ENCODE data around the gene CSMD2. TPM values are rescaled to one million over a fixed set of nuclear protein-coding genes. Genes with fewer than 3 reads are reported as not detected.

CSMD2 gene
- total RNA-seq, 1 donor from 2014 or later: 0.52 TPM

- Histone ChIP-seq H3K36me3 (ENCODE audit: control insufficient read depth in 3 of 3, insufficient read depth in 3 of 3, low read length in 3 of 3) (no peaks in the 10 kb centered on the region), H3K27ac (ENCODE audit: low read depth, low read length) (no peak overlapping the region), H3K4me1 (ENCODE audit: control insufficient read depth in 3 of 3, insufficient read depth in 3 of 3, low read length in 3 of 3) (no peaks in the 10 kb centered on the region), H3K9ac (ENCODE audit: low read depth in 1 of 3, low read length in 3 of 3) (no peak overlapping the region), H3K4me3 (ENCODE audit: low read length in 3 of 3) (no peak overlapping the region), H3K27me3 (ENCODE audit: control insufficient read depth in 3 of 3, insufficient read depth in 3 of 3, low read length in 3 of 3) (no peaks in the 10 kb centered on the region), H3K9me3 (ENCODE audit: control insufficient read depth in 3 of 3, low read length in 3 of 3) (no peaks in the 10 kb centered on the region)
Measured at GRCh38 chr1:33844166-33844565, 320.9 kb downstream of the CSMD2 start.

DNA sequence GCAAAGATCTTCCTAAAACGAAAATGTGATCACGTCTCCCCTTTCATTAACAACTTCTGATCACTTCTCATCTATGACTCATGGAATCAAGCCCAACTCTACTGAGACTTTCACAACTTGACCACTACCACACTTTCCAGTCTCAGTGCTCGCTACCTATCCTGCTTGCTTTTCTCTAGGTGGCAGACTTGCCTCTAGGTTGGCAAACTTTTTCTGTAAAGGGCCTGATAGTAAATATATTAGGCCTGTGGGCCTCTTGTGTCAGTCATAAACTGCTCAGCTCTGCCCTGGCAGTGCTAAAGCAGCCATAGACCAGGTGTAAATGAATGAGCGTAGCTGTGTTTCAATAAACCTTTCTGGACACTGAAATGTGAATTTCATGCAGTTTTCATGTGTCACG lies 322.7 kb downstream of the CSMD2 start:
- Histone ChIP-seq H3K27ac (ENCODE audit: low read depth, low read length) (no peak overlapping the region), H3K27me3 (ENCODE audit: control insufficient read depth in 3 of 3, insufficient read depth in 3 of 3, low read length in 3 of 3) (no peaks in the 10 kb centered on the region), H3K36me3 (ENCODE audit: control insufficient read depth in 3 of 3, insufficient read depth in 3 of 3, low read length in 3 of 3) (no peaks in the 10 kb centered on the region), H3K4me3 (ENCODE audit: low read length in 3 of 3) (no peak overlapping the region), H3K9ac (ENCODE audit: low read depth in 1 of 3, low read length in 3 of 3) (no peak overlapping the region), H3K9me3 (ENCODE audit: control insufficient read depth in 3 of 3, low read length in 3 of 3) (no peaks in the 10 kb centered on the region), H3K4me1 (ENCODE audit: control insufficient read depth in 3 of 3, insufficient read depth in 3 of 3, low read length in 3 of 3) (no peaks in the 10 kb centered on the region)

GRCh38 chr1:33841494-33841893 lies 323.5 kb downstream of the CSMD2 start:
- H3K9me3 ChIP-seq (ENCODE audit: control insufficient read depth in 3 of 3, low read length in 3 of 3): no peaks in the 10 kb centered on the region
- no peaks in the 10 kb centered on the region for H3K4me1 ChIP-seq (ENCODE audit: control insufficient read depth in 3 of 3, insufficient read depth in 3 of 3, low read length in 3 of 3)
- no peak overlapping the region for H3K4me3 ChIP-seq (ENCODE audit: low read length in 3 of 3)
- no peaks in the 10 kb centered on the region for H3K27me3 ChIP-seq (ENCODE audit: control insufficient read depth in 3 of 3, insufficient read depth in 3 of 3, low read length in 3 of 3)
- H3K36me3 ChIP-seq (ENCODE audit: control insufficient read depth in 3 of 3, insufficient read depth in 3 of 3, low read length in 3 of 3): no peaks in the 10 kb centered on the region
- H3K27ac ChIP-seq (ENCODE audit: low read depth, low read length): no peak overlapping the region
- no peak overlapping the region for H3K9ac ChIP-seq (ENCODE audit: low read depth in 1 of 3, low read length in 3 of 3)

- no peaks in the 10 kb centered on the region for H3K27me3 ChIP-seq (ENCODE audit: control insufficient read depth in 3 of 3, insufficient read depth in 3 of 3, low read length in 3 of 3)
- H3K36me3 ChIP-seq (ENCODE audit: control insufficient read depth in 3 of 3, insufficient read depth in 3 of 3, low read length in 3 of 3): no peaks in the 10 kb centered on the region
Measured at GRCh38 chr1:33837635-33838034, 327.4 kb downstream of the CSMD2 start.

GRCh38 chr1:33836911-33837310 lies 328.1 kb downstream of the CSMD2 start:
- H3K4me1 ChIP-seq (ENCODE audit: control insufficient read depth in 3 of 3, insufficient read depth in 3 of 3, low read length in 3 of 3): no peaks in the 10 kb centered on the region
- H3K9me3 ChIP-seq (ENCODE audit: control insufficient read depth in 3 of 3, low read length in 3 of 3): no peaks in the 10 kb centered on the region
- no peak overlapping the region for H3K4me3 ChIP-seq (ENCODE audit: low read length in 3 of 3)
- H3K27ac ChIP-seq (ENCODE audit: low read depth, low read length): no peak overlapping the region
- H3K9ac ChIP-seq (ENCODE audit: low read depth in 1 of 3, low read length in 3 of 3): no peak overlapping the region
- no peaks in the 10 kb centered on the region for H3K36me3 ChIP-seq (ENCODE audit: control insufficient read depth in 3 of 3, insufficient read depth in 3 of 3, low read length in 3 of 3)
- H3K27me3 ChIP-seq (ENCODE audit: control insufficient read depth in 3 of 3, insufficient read depth in 3 of 3, low read length in 3 of 3): no peaks in the 10 kb centered on the region

More at GRCh38 chr1:33837635-33838034, 327.4 kb downstream of the CSMD2 start:
- H3K27ac ChIP-seq (ENCODE audit: low read depth, low read length): no peak overlapping the region
- H3K9me3 ChIP-seq (ENCODE audit: control insufficient read depth in 3 of 3, low read length in 3 of 3): no peaks in the 10 kb centered on the region
- H3K4me3 ChIP-seq (ENCODE audit: low read length in 3 of 3): no peak overlapping the region
- H3K9ac ChIP-seq (ENCODE audit: low read depth in 1 of 3, low read length in 3 of 3): no peak overlapping the region
- H3K4me1 ChIP-seq (ENCODE audit: control insufficient read depth in 3 of 3, insufficient read depth in 3 of 3, low read length in 3 of 3): no peaks in the 10 kb centered on the region

GRCh38 chr1:33828654-33829053 lies 336.4 kb downstream of the CSMD2 start:
- Histone ChIP-seq H3K27me3 (ENCODE audit: control insufficient read depth in 3 of 3, insufficient read depth in 3 of 3, low read length in 3 of 3) (peaks cover 0 to 4% (median 0%) of the 10 kb centered on the region in 3 donors), H3K9ac (ENCODE audit: low read depth in 1 of 3, low read length in 3 of 3) (no peak overlapping the region), H3K9me3 (ENCODE audit: control insufficient read depth in 3 of 3, low read length in 3 of 3) (no peaks in the 10 kb centered on the region), H3K4me1 (ENCODE audit: control insufficient read depth in 3 of 3, insufficient read depth in 3 of 3, low read length in 3 of 3) (no peaks in the 10 kb centered on the region), H3K36me3 (ENCODE audit: control insufficient read depth in 3 of 3, insufficient read depth in 3 of 3, low read length in 3 of 3) (no peaks in the 10 kb centered on the region), H3K4me3 (ENCODE audit: low read length in 3 of 3) (no peak overlapping the region), H3K27ac (ENCODE audit: low read depth, low read length) (no peak overlapping the region)

GRCh38 chr1:33828059-33828458 lies 337.0 kb downstream of the CSMD2 start:
- Histone ChIP-seq H3K9me3 (ENCODE audit: control insufficient read depth in 3 of 3, low read length in 3 of 3) (no peaks in the 10 kb centered on the region), H3K27me3 (ENCODE audit: control insufficient read depth in 3 of 3, insufficient read depth in 3 of 3, low read length in 3 of 3) (peaks cover 0 to 7% (median 0%) of the 10 kb centered on the region in 3 donors), H3K27ac (ENCODE audit: low read depth, low read length) (no peak overlapping the region), H3K4me1 (ENCODE audit: control insufficient read depth in 3 of 3, insufficient read depth in 3 of 3, low read length in 3 of 3) (no peaks in the 10 kb centered on the region), H3K9ac (ENCODE audit: low read depth in 1 of 3, low read length in 3 of 3) (no peak overlapping the region), H3K36me3 (ENCODE audit: control insufficient read depth in 3 of 3, insufficient read depth in 3 of 3, low read length in 3 of 3) (no peaks in the 10 kb centered on the region), H3K4me3 (ENCODE audit: low read length in 3 of 3) (no peak overlapping the region)

GRCh38 chr1:33826711-33827110 lies 338.3 kb downstream of the CSMD2 start:
- H3K27ac ChIP-seq (ENCODE audit: low read depth, low read length): no peak overlapping the region
- H3K4me1 ChIP-seq (ENCODE audit: control insufficient read depth in 3 of 3, insufficient read depth in 3 of 3, low read length in 3 of 3): no peaks in the 10 kb centered on the region
- H3K9me3 ChIP-seq (ENCODE audit: control insufficient read depth in 3 of 3, low read length in 3 of 3): no peaks in the 10 kb centered on the region
- peaks cover 0 to 11% (median 0%) of the 10 kb centered on the region in 3 donors for H3K27me3 ChIP-seq (ENCODE audit: control insufficient read depth in 3 of 3, insufficient read depth in 3 of 3, low read length in 3 of 3)
- H3K9ac ChIP-seq (ENCODE audit: low read depth in 1 of 3, low read length in 3 of 3): no peak overlapping the region
- no peak overlapping the region for H3K4me3 ChIP-seq (ENCODE audit: low read length in 3 of 3)
- no peaks in the 10 kb centered on the region for H3K36me3 ChIP-seq (ENCODE audit: control insufficient read depth in 3 of 3, insufficient read depth in 3 of 3, low read length in 3 of 3)

GRCh38 chr1:33826311-33826710 lies 338.7 kb downstream of the CSMD2 start:
- Histone ChIP-seq H3K27ac (ENCODE audit: low read depth, low read length) (no peak overlapping the region), H3K4me1 (ENCODE audit: control insufficient read depth in 3 of 3, insufficient read depth in 3 of 3, low read length in 3 of 3) (no peaks in the 10 kb centered on the region), H3K4me3 (ENCODE audit: low read length in 3 of 3) (no peak overlapping the region), H3K9me3 (ENCODE audit: control insufficient read depth in 3 of 3, low read length in 3 of 3) (no peaks in the 10 kb centered on the region), H3K36me3 (ENCODE audit: control insufficient read depth in 3 of 3, insufficient read depth in 3 of 3, low read length in 3 of 3) (no peaks in the 10 kb centered on the region), H3K27me3 (ENCODE audit: control insufficient read depth in 3 of 3, insufficient read depth in 3 of 3, low read length in 3 of 3) (peaks cover 0 to 11% (median 0%) of the 10 kb centered on the region in 3 donors), H3K9ac (ENCODE audit: low read depth in 1 of 3, low read length in 3 of 3) (no peak overlapping the region)

DNA sequence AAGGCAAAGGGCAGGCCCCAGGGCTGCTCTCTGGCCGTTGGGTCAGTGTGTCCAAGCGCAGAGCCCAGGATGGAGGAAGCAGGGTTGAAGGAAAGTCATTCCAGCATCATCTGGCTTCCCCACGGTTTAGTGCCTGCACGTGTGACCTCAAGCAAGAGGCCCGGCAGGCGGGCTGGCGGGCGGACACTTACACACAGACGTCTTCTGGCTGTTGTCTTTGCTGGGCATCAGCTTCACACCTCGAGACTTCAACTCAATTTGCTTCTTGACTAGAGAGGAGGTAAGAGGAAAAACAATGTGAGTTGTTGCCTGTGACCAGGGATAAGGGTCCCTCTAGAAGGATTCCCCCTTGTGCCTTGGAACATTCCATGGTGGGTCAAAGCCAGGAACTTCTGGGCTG lies 339.5 kb downstream of the CSMD2 start:
- no peak overlapping the region for H3K9ac ChIP-seq (ENCODE audit: low read depth in 1 of 3, low read length in 3 of 3)
- H3K27ac ChIP-seq (ENCODE audit: low read depth, low read length): no peak overlapping the region
- no peak overlapping the region for H3K4me3 ChIP-seq (ENCODE audit: low read length in 3 of 3)
- no peaks in the 10 kb centered on the region for H3K36me3 ChIP-seq (ENCODE audit: control insufficient read depth in 3 of 3, insufficient read depth in 3 of 3, low read length in 3 of 3)
- peaks cover 0 to 11% (median 0%) of the 10 kb centered on the region in 3 donors for H3K27me3 ChIP-seq (ENCODE audit: control insufficient read depth in 3 of 3, insufficient read depth in 3 of 3, low read length in 3 of 3)
- H3K4me1 ChIP-seq (ENCODE audit: control insufficient read depth in 3 of 3, insufficient read depth in 3 of 3, low read length in 3 of 3): no peaks in the 10 kb centered on the region
- no peaks in the 10 kb centered on the region for H3K9me3 ChIP-seq (ENCODE audit: control insufficient read depth in 3 of 3, low read length in 3 of 3)

- no peaks in the 10 kb centered on the region for H3K9me3 ChIP-seq (ENCODE audit: control insufficient read depth in 3 of 3, low read length in 3 of 3)
- H3K4me3 ChIP-seq (ENCODE audit: low read length in 3 of 3): no peak overlapping the region
- no peak overlapping the region for H3K9ac ChIP-seq (ENCODE audit: low read depth in 1 of 3, low read length in 3 of 3)
- no peaks in the 10 kb centered on the region for H3K36me3 ChIP-seq (ENCODE audit: control insufficient read depth in 3 of 3, insufficient read depth in 3 of 3, low read length in 3 of 3)
- no peak overlapping the region for H3K27ac ChIP-seq (ENCODE audit: low read depth, low read length)
- peaks cover 0 to 11% (median 0%) of the 10 kb centered on the region in 3 donors for H3K27me3 ChIP-seq (ENCODE audit: control insufficient read depth in 3 of 3, insufficient read depth in 3 of 3, low read length in 3 of 3)
- H3K4me1 ChIP-seq (ENCODE audit: control insufficient read depth in 3 of 3, insufficient read depth in 3 of 3, low read length in 3 of 3): no peaks in the 10 kb centered on the region
Measured at GRCh38 chr1:33824971-33825370, 340.1 kb downstream of the CSMD2 start.

Data from skeletal muscle tissue (tissue), 4 donors.